NCI-H2196 treated with DMSO at 0.1 percent for 48 hours (cell line): ENCODE results near the gene CERS3.

ENCODE experiments used
- DNase-seq: peaks from one replicate; lab custom pipeline; 2025; ENCODE audit not compliant: unreplicated experiment; lab: John Stamatoyannopoulos, UW

CERS3 gene

GRCh38 chr15:100385300-100386050, 143.3 kb downstream of the CERS3 start:
- DNase-seq: no peak

GRCh38 chr15:100384108-100384410, 144.7 kb downstream of the CERS3 start:
- DNase-seq: no peak

- no peak for DNase-seq
Observed at GRCh38 chr15:100383302-100384107, 145.2 kb downstream of the CERS3 start.

GRCh38 chr15:100373942-100374341, 154.8 kb downstream of the CERS3 start:
- DNase-seq: no peak

GRCh38 chr15:100373120-100373896, 155.4 kb downstream of the CERS3 start:
- DNase-seq: no peak

GRCh38 chr15:100372739-100373119, 156.0 kb downstream of the CERS3 start:
- no peak for DNase-seq

GRCh38 chr15:100355342-100355741, 173.4 kb downstream of the CERS3 start:
- no peak for DNase-seq

- DNase-seq: no peak
Observed at GRCh38 chr15:100353449-100353848, 175.3 kb downstream of the CERS3 start.

- no peak for DNase-seq
Observed at GRCh38 chr15:100350434-100351226, 178.1 kb downstream of the CERS3 start.
